IMR-90 (cell line): ENCODE data around the gene PRMT1. TPM values are rescaled to one million over a fixed set of nuclear protein-coding genes. Genes with fewer than 3 reads are reported as not detected.

ENCODE experiments used
- ATAC-seq: fragments of 200-7000 bp; cut with Tn5 transposase; 2 replicates; pipeline ENCODE4 v1.9.1; 2020; ENCODE audit warnings: low read depth, mild to moderate bottlenecking, moderate library complexity
- BruUV-seq: library from RNA; stranded (reverse); fragments of 400-500 nt; replicated peaks from 2 replicates; lab custom pipeline; 2021; lab: Mats Ljungman, UMichigan
- CTCF ChIA-PET: fragments of 300-600 bp; formaldehyde crosslinking; extraction: SDS; loops from one replicate; lab custom pipeline; 2021; ENCODE audit warnings: antibody characterized with exemption; lab: Yijun Ruan, JAX
- POLR2A ChIA-PET: fragments of 300-600 bp; sonication (Branson Sonifier 250); formaldehyde crosslinking; loops from one replicate; lab custom pipeline; 2022; ENCODE audit warnings: antibody characterized with exemption; ENCODE audit not compliant: unreplicated experiment; lab: Charles Lee
- DNase-seq: peaks from one replicate; pipeline ENCODE4 v3.0.0; 2013
- H2AFZ ChIP-seq: replicated peaks from 2 replicates; pipeline ENCODE3; 2013; ENCODE audit warnings: low read length, mild to moderate bottlenecking; ENCODE audit not compliant: poor library complexity
- H2AK5ac ChIP-seq: 2 replicates; pipeline ENCODE4 v1.6.1; 2013; ENCODE audit warnings: low read depth, low read length, inconsistent platforms
- H2AK9ac ChIP-seq: replicated peaks from 2 replicates; pipeline ENCODE3; 2013; ENCODE audit warnings: mild to moderate bottlenecking, low read depth, low read length, moderate library complexity; ENCODE audit not compliant: poor library complexity
- H2BK120ac ChIP-seq: 2 replicates; pipeline ENCODE4 v1.6.1; 2013; ENCODE audit warnings: low read depth, low read length, inconsistent platforms
- H2BK15ac ChIP-seq: 3 replicates; pipeline ENCODE4 v1.6.1; 2013; ENCODE audit warnings: low read depth, low read length, inconsistent platforms
- H2BK20ac ChIP-seq: 2 replicates; pipeline ENCODE4 v1.6.1; 2013; ENCODE audit warnings: low read depth, mild to moderate bottlenecking, inconsistent platforms, low read length, moderate library complexity
- H2BK5ac ChIP-seq: 2 replicates; pipeline ENCODE4 v1.6.1; 2013; ENCODE audit warnings: mild to moderate bottlenecking, low read depth, low read length, inconsistent platforms; ENCODE audit not compliant: poor library complexity, severe bottlenecking
- H3K14ac ChIP-seq: replicated peaks from 2 replicates; pipeline ENCODE4 v1.6.1; 2013; ENCODE audit warnings: low read depth, low read length, inconsistent platforms
- H3K18ac ChIP-seq: 2 replicates; pipeline ENCODE4 v1.6.1; 2013; ENCODE audit warnings: low read depth, low read length, control low read depth
- H3K23ac ChIP-seq: 2 replicates; pipeline ENCODE4 v1.6.1; 2013; ENCODE audit warnings: low read depth, low read length, inconsistent platforms
- H3K27ac ChIP-seq: 2 replicates; pipeline ENCODE4 v1.5.1; 2013; ENCODE audit warnings: mild to moderate bottlenecking, control low read depth, low read length; ENCODE audit not compliant: insufficient read depth
- H3K27me3 ChIP-seq: 2 replicates; pipeline ENCODE4 v1.6.1; 2013; ENCODE audit warnings: low read length; ENCODE audit not compliant: control insufficient read depth, insufficient read depth
- H3K36me3 ChIP-seq: 2 replicates; pipeline ENCODE4 v1.6.1; 2013; ENCODE audit warnings: low read length, mixed read lengths; ENCODE audit not compliant: control insufficient read depth, insufficient read depth
- H3K4ac ChIP-seq: 2 replicates; pipeline ENCODE4 v1.6.1; 2013; ENCODE audit warnings: low read depth, low read length, inconsistent platforms
- H3K4me1 ChIP-seq: 2 replicates; pipeline ENCODE4 v1.6.1; 2013; ENCODE audit warnings: low read length, mixed read lengths; ENCODE audit not compliant: control insufficient read depth, insufficient read depth
- H3K4me2 ChIP-seq: 2 replicates; pipeline ENCODE4 v1.6.1; 2013; ENCODE audit warnings: low read depth, mild to moderate bottlenecking, control low read depth, low read length, moderate library complexity
- H3K4me3 ChIP-seq: 2 replicates; pipeline ENCODE4 v1.5.1; 2013; ENCODE audit warnings: low read depth, mild to moderate bottlenecking, control low read depth, low read length, moderate library complexity; ENCODE audit not compliant: insufficient read depth
- H3K56ac ChIP-seq: 2 replicates; pipeline ENCODE4 v1.6.1; 2013; ENCODE audit warnings: low read length, inconsistent platforms; ENCODE audit not compliant: insufficient read depth; ENCODE audit errors: extremely low read depth
- H3K79me1 ChIP-seq, 2 experiments: 2 replicates each; pipeline ENCODE4 v1.6.1; 2013; ENCODE audit warnings: low read length in 2 of 2, inconsistent platforms in 1 of 2, low read depth in 1 of 2
- H3K9ac ChIP-seq: 2 replicates; pipeline ENCODE4 v1.6.1; 2013; ENCODE audit warnings: low read depth, low read length, control low read depth
- H3K9me1 ChIP-seq: 2 replicates; pipeline ENCODE4 v1.6.1; 2013; ENCODE audit warnings: low read length, inconsistent platforms; ENCODE audit not compliant: insufficient read depth
- H3K9me3 ChIP-seq: 2 replicates; pipeline ENCODE4 v1.6.1; 2013; ENCODE audit warnings: low read length; ENCODE audit not compliant: control insufficient read depth, insufficient read depth
- H4K20me1 ChIP-seq: 2 replicates; pipeline ENCODE4 v1.6.1; 2013; ENCODE audit warnings: low read length, inconsistent platforms; ENCODE audit not compliant: insufficient read depth
- H4K5ac ChIP-seq: 2 replicates; pipeline ENCODE4 v1.6.1; 2013; ENCODE audit warnings: mild to moderate bottlenecking, low read depth, low read length, control low read depth
- H4K8ac ChIP-seq, 2 experiments: 2 replicates each; pipeline ENCODE4 v1.6.1; 2013; ENCODE audit warnings: low read depth in 2 of 2, low read length in 2 of 2, control low read depth in 1 of 2, inconsistent platforms in 1 of 2
- H4K91ac ChIP-seq: 2 replicates; pipeline ENCODE4 v1.6.1; 2013; ENCODE audit warnings: low read depth, low read length, inconsistent platforms; ENCODE audit not compliant: insufficient read depth
- CEBPB ChIP-seq: IDR thresholded peaks from 2 replicates; pipeline ENCODE4 v1.6.1; 2012; ENCODE audit warnings: low read depth, low read length, improper control_type of control experiment
- CHD1 ChIP-seq: IDR thresholded peaks from 2 replicates; pipeline ENCODE4 v1.6.1; 2012; ENCODE audit warnings: low read depth, low read length, improper control_type of control experiment
- CTCF ChIP-seq: conservative IDR thresholded peaks from 2 replicates; pipeline ENCODE4 v1.5.1; 2012; ENCODE audit warnings: mild to moderate bottlenecking, low read depth, low read length, improper control_type of control experiment
- ELK1 ChIP-seq: fragments of 150-350 bp; IDR thresholded peaks from 2 replicates; pipeline ENCODE4 v1.6.1; 2016; ENCODE audit warnings: low read depth, mild to moderate bottlenecking, low read length, moderate library complexity, borderline replicate concordance
- FOS ChIP-seq: fragments of 150-350 bp; IDR thresholded peaks from 2 replicates; pipeline ENCODE4 v1.6.1; 2016; ENCODE audit warnings: low read depth, low read length
- MAFK ChIP-seq: IDR thresholded peaks from 2 replicates; pipeline ENCODE4 v1.6.1; 2012; ENCODE audit warnings: low read depth, low read length, improper control_type of control experiment
- MAZ ChIP-seq: IDR thresholded peaks from 2 replicates; pipeline ENCODE4 v1.6.1; 2012; ENCODE audit warnings: low read depth, mild to moderate bottlenecking, low read length, improper control_type of control experiment, moderate library complexity, borderline replicate concordance
- POLR2A ChIP-seq: IDR thresholded peaks from 2 replicates; pipeline ENCODE4 v1.6.1; 2012; ENCODE audit warnings: mild to moderate bottlenecking, low read depth, low read length
- RAD21 ChIP-seq: IDR thresholded peaks from 2 replicates; pipeline ENCODE4 v1.6.1; 2012; ENCODE audit warnings: low read length, improper control_type of control experiment
- SMC3 ChIP-seq: fragments of 150-350 bp; IDR thresholded peaks from 2 replicates; pipeline ENCODE4 v1.6.1; 2016; ENCODE audit warnings: low read depth, mild to moderate bottlenecking, antibody characterized with exemption, low read length, moderate library complexity
- USF2 ChIP-seq: fragments of 150-350 bp; IDR thresholded peaks from 2 replicates; pipeline ENCODE4 v1.6.1; 2017; ENCODE audit warnings: mild to moderate bottlenecking, antibody characterized with exemption, low read length, low read depth
- WGBS, 2 experiments: methylation state at CpG; one replicate each; pipeline versions ENCODE4 v1.1.5 to v1.1.7; 2013; ENCODE audit warnings: missing lambda C conversion rate in 2 of 2; ENCODE audit not compliant: insufficient read length in 1 of 2; ENCODE audit errors: extremely low coverage in 2 of 2; 5-methylcytosine and 5-hydroxymethylcytosine counted together
- dilution Hi-C: fragments of 300-500 bp; cut with HindIII; formaldehyde crosslinking; loops from one replicate; pipeline ENCODE4 v1.14.3; 2018; ENCODE audit warnings: low sequenced_read_pairs; ENCODE audit not compliant: unreplicated experiment
- in situ Hi-C: fragments of 300-500 bp; cut with MboI; formaldehyde crosslinking; loops from 3 replicates; pipeline ENCODE4 v1.14.3; 2019; ENCODE audit warnings: low sequenced_read_pairs, inconsistent platforms, mixed read lengths
- intact Hi-C: fragments of 100-400 bp; cut with micrococcal nuclease; formaldehyde crosslinking; loops from 2 replicates; pipeline ENCODE4 v1.10.0; 2022
- polyA plus RNA-seq, 3 experiments: library from polyadenylated mRNA; depleted of rRNA; stranded (reverse); fragments of >200 nt; gene quantifications; 2 replicates each; pipeline ENCODE4 v1.2.3, GENCODE V29; 2012; ENCODE audit warnings: low replicate concordance in 1 of 3
- total RNA-seq: library from RNA; depleted of rRNA; stranded (reverse); fragments of >200 nt; gene quantifications from 2 replicates; pipeline ENCODE4 v1.2.3, GENCODE V29; 2012

The PRMT1 gene
- total and polyA plus RNA-seq, 2 of the 4 experiments (the other 2 are of a cell fraction) = 497 to 840 TPM

GRCh38 chr19:49665036-49665350 lies 12.1 kb upstream of the PRMT1 start:
- Histone ChIP-seq H3K4me2 (peak overlapping the region; percentile 92), H2AFZ (peak overlapping the region; percentile 93), H4K8ac (peak overlapping the region; percentile 42 to 91), H3K4ac (peak overlapping the region; percentile 92), H4K20me1 (peaks cover 12% of the 10 kb centered on the region; the same call in 1 of the 2 replicates), H4K91ac (peak overlapping the region; percentile 69), H3K36me3 (peaks cover 26% of the 10 kb centered on the region), H3K9me3 (no peaks in the 10 kb centered on the region), H3K14ac (peak overlapping the region; percentile 89), H3K18ac (peak overlapping the region; percentile 22), H3K9ac (peak overlapping the region; percentile 91), H3K56ac (peak overlapping the region; percentile 71; the same call in 1 of the 2 replicates), H3K23ac (peak overlapping the region; percentile 97), H3K27ac (peak overlapping the region; percentile 87), H3K27me3 (no peaks in the 10 kb centered on the region), H2AK5ac (peak overlapping the region; percentile 96), H3K4me3 (peak overlapping the region; percentile 77), H2BK120ac (no peak overlapping the region), H3K4me1 (peaks cover 9% of the 10 kb centered on the region), H2BK15ac (no peak overlapping the region), H3K79me1 (peaks cover 10 to 56% of the 10 kb centered on the region in 2 experiments; a peak in 3 of 4 replicates), H3K9me1 (peaks cover 3% of the 10 kb centered on the region; the same call in 1 of the 2 replicates), H2BK5ac (peak overlapping the region; percentile 88), H2AK9ac (peak overlapping the region; percentile 86), H4K5ac (peak overlapping the region; percentile 53), H2BK20ac (no peak overlapping the region)
- TF ChIP-seq CHD1 (no peak), FOS (no peak), POLR2A (no peak), CTCF (no peak), SMC3 (no peak), CEBPB (no peak), RAD21 (no peak), MAFK (no peak), ELK1 (no peak), MAZ (no peak), USF2 (no peak)
- in situ Hi-C loops (loop anchor here (10.0 kb wide), 1 partner anchor 170 kb away; the partner anchor contains the start of gene RPS11), dilution Hi-C loops (no loop called here), intact Hi-C loops (loop anchor here (1.0 kb wide), 1 partner anchor 23 kb away; the partner anchor contains the start of gene SCAF1)
- ChIA-PET POLR2A (no interaction called here), CTCF (interaction anchor here (0.6 to 1.0 kb wide), 3 partner anchors 10 to 137 kb away, joined by 3 read pairs; partner anchors contain the start of gene RCN3)
- ATAC-seq (peak; percentile 2), DNase-seq (no peak)
- 0% methylated on average over 7 of the region's 7 CpGs; no CpG with 5 or more reads in 1 of the 2 experiments for WGBS, 2 experiments
- BruUV-seq = no TSS peak
